Loucy (cell line): ENCODE measurements around the gene COQ10B.

Experiments used
- H2AFZ ChIP-seq: fragments of 200-600 bp; sonication (generic); 2 replicates; pipeline ENCODE4 v1.6.0; 2016; ENCODE audit warnings: antibody characterized with exemption, mild to moderate bottlenecking, low read length, moderate library complexity
- H3F3A ChIP-seq: fragments of 200-600 bp; 2 replicates; pipeline ENCODE4 v1.6.0; 2016; ENCODE audit warnings: antibody characterized with exemption, low read depth, mild to moderate bottlenecking
- H3K27me3 ChIP-seq: fragments of 200-600 bp; sonication (generic); 2 replicates; pipeline ENCODE4 v1.6.1; 2014; ENCODE audit warnings: low read length, mild to moderate bottlenecking; ENCODE audit not compliant: insufficient read depth, poor library complexity, severe bottlenecking
- H3K36me3 ChIP-seq: fragments of 200-600 bp; sonication (generic); 2 replicates; pipeline ENCODE4 v1.6.1; 2016; ENCODE audit warnings: low read length; ENCODE audit not compliant: insufficient read depth
- H3K4me1 ChIP-seq: fragments of 200-600 bp; sonication (generic); 2 replicates; pipeline ENCODE4 v1.5.1; 2014; ENCODE audit warnings: low read length, mild to moderate bottlenecking; ENCODE audit not compliant: insufficient read depth, poor library complexity, severe bottlenecking
- H3K4me2 ChIP-seq: fragments of 200-600 bp; sonication (generic); 2 replicates; pipeline ENCODE4 v1.6.0; 2014; ENCODE audit warnings: antibody characterized with exemption, low read length, low read depth, mild to moderate bottlenecking; ENCODE audit not compliant: poor library complexity, severe bottlenecking
- H3K4me3 ChIP-seq: fragments of 200-600 bp; sonication (generic); 2 replicates; pipeline ENCODE4 v1.5.1; 2014; ENCODE audit warnings: low read length, mild to moderate bottlenecking, mixed read lengths; ENCODE audit not compliant: poor library complexity, severe bottlenecking
- H3K79me2 ChIP-seq: fragments of 200-600 bp; sonication (generic); 2 replicates; pipeline ENCODE4 v1.6.1; 2014; ENCODE audit warnings: low read length; ENCODE audit not compliant: insufficient read depth
- H3K9ac ChIP-seq: fragments of 200-600 bp; sonication (generic); 2 replicates; pipeline ENCODE4 v1.6.0; 2014; ENCODE audit warnings: mild to moderate bottlenecking, low read depth, low read length, moderate library complexity; ENCODE audit not compliant: poor library complexity, severe bottlenecking
- H3K9me2 ChIP-seq: fragments of 200-600 bp; sonication (generic); replicated peaks from 2 replicates; pipeline ENCODE4 v1.6.1; 2016; ENCODE audit warnings: low read depth, low read length, mixed read lengths
- H3K9me3 ChIP-seq: fragments of 200-600 bp; sonication (generic); 2 replicates; pipeline ENCODE4 v1.6.1; 2014; ENCODE audit warnings: mild to moderate bottlenecking, antibody characterized with exemption, low read length, low read depth; ENCODE audit not compliant: insufficient read depth
- H4K20me1 ChIP-seq: fragments of 200-600 bp; sonication (generic); 2 replicates; pipeline ENCODE4 v1.6.0; 2014; ENCODE audit warnings: antibody characterized with exemption, low read length, mild to moderate bottlenecking; ENCODE audit not compliant: insufficient read depth, poor library complexity, severe bottlenecking
- EZH2phosphoT487 ChIP-seq: fragments of 200-600 bp; IDR thresholded peaks from 2 replicates; pipeline ENCODE4 v1.6.1; 2018; ENCODE audit warnings: antibody characterized with exemption, mild to moderate bottlenecking, moderate library complexity, borderline replicate concordance
- TF ChIP-seq, protein P1 (sequence below): fragments of 200-600 bp; sonication (generic); conservative IDR thresholded peaks from 2 replicates; pipeline ENCODE4 v1.5.1; 2014; ENCODE audit warnings: mild to moderate bottlenecking, antibody characterized with exemption, low read length

Gene COQ10B

DNA sequence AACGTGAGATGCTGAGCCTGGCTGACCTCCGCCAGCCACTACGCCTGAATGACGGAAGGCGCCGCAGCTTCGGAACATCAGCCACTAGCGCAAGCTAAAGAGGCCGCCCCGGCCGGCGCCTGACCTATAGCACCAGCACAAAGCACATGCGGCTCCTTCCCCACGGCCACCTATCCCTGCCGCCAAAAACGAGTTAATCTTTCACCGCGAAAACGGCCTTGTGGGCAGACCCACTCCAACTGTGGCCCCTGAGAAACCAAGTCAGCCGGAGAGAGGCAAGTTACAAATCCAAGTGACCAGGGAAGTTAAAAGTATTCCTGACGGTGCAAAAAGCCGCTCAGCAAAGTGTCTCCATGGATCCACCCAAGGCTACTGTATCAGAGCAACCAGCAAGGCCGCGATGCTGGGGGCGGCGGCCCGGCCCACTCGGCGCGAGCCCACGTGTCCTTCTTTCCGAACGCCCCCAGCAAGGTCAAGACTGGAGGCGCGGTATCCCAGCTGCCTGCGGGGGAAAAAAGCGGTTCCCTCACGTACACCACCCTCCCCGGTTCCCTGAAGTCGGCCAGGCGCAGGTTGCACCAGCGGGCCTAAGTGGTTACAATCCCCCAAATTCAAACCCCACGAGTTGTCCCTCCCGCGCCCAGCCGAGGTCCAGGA is 45.7 kb downstream of the COQ10B start:
- Histone ChIP-seq H3K9me2 (no peaks in the 10 kb centered on the region), H3K36me3 (peaks cover 44% of the 10 kb centered on the region), H3K4me1 (peaks cover 57% of the 10 kb centered on the region), H3K4me3 (peak overlapping the region; percentile 91), H3K79me2 (peaks cover 94% of the 10 kb centered on the region), H3K4me2 (peak overlapping the region; percentile 93), H3K27me3 (no peaks in the 10 kb centered on the region), H3K9me3 (no peaks in the 10 kb centered on the region), H2AFZ (peak overlapping the region; percentile 63), H4K20me1 (peaks cover 78% of the 10 kb centered on the region), H3F3A (no peaks in the 10 kb centered on the region), H3K9ac (peak overlapping the region; percentile 89)
- no peak for TF ChIP-seq EZH2phosphoT487
- TF ChIP-seq, protein P1, sequence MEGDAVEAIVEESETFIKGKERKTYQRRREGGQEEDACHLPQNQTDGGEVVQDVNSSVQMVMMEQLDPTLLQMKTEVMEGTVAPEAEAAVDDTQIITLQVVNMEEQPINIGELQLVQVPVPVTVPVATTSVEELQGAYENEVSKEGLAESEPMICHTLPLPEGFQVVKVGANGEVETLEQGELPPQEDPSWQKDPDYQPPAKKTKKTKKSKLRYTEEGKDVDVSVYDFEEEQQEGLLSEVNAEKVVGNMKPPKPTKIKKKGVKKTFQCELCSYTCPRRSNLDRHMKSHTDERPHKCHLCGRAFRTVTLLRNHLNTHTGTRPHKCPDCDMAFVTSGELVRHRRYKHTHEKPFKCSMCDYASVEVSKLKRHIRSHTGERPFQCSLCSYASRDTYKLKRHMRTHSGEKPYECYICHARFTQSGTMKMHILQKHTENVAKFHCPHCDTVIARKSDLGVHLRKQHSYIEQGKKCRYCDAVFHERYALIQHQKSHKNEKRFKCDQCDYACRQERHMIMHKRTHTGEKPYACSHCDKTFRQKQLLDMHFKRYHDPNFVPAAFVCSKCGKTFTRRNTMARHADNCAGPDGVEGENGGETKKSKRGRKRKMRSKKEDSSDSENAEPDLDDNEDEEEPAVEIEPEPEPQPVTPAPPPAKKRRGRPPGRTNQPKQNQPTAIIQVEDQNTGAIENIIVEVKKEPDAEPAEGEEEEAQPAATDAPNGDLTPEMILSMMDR: no peak

DNA sequence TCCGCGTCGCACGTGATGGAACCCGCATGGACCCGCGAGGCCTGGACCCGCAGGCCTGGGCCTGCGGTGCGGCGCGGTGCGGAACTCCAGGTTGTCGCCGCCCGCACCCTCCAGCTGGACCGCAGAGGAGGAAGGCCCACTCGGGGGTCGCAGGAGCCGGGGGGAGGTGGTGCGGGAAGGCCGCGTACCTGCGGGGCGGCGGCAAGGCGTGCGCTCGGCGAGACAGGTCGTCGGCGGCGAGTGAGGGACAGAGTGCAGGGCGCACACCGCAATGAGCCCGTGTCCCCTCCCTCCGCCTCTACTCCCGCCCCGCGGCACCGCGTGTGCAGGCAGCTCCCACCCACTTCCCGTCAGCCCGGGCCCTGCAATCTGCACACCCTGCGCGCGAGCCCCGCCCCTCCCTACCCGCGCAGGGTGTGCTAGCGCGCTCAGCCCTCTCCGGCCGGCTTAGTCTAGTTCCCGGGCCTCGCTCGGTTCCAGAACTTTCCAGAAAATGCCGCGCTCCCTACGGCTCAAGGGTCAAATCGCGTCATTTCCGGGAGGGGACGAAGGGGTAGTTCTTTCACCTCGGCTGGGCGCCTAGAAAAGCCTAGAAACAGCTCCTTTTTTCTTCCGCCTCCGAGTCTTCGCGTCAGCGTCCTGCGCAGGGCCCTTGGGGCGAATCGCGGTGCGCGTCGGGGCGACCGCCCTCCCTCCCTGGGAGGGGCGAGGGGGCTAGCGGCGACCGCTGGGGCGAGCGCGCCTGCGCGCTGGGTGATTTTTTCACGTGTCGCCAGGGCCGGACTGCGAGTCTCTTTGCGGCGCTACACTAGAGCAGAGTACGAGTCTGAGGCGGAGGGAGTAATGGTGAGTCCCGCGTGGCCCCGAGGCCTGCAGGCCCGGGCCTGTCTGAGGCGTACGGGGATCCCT is 46.5 kb downstream of the COQ10B start, which contains the start of the genes HSPD1 and HSPE1:
Gene HSPD1 (minus strand): TSS at position 247 of the 909 bp plus-strand sequence. CDS start 992 bp downstream, outside the sequence.
Gene HSPE1 (plus strand): TSS at position 786 of the 909 bp plus-strand sequence. CDS start 58 bp downstream, at position 844.
- H3K9me3 ChIP-seq: no peaks in the 10 kb centered on the region
- H3F3A ChIP-seq: no peaks in the 10 kb centered on the region
- peak within 1 kb of the TSS; percentile 91 for H3K4me3 ChIP-seq
- peaks cover 74% of the 10 kb centered on the region for H4K20me1 ChIP-seq
- no peaks in the 10 kb centered on the region for H3K9me2 ChIP-seq
- peaks cover 43% of the 10 kb centered on the region for H3K36me3 ChIP-seq
- H3K79me2 ChIP-seq: peaks cover 94% of the 10 kb centered on the region
- peak within 1 kb of the TSS; percentile 89 for H3K9ac ChIP-seq
- no peaks in the 10 kb centered on the region for H3K27me3 ChIP-seq
- peak within 1 kb of the TSS; percentile 63 for H2AFZ ChIP-seq
- peak within 1 kb of the TSS; percentile 99 for H3K4me2 ChIP-seq
- TF ChIP-seq, protein P1: no peak
- TF ChIP-seq EZH2phosphoT487: no peak
- peaks cover 50% of the 10 kb centered on the region for H3K4me1 ChIP-seq

DNA sequence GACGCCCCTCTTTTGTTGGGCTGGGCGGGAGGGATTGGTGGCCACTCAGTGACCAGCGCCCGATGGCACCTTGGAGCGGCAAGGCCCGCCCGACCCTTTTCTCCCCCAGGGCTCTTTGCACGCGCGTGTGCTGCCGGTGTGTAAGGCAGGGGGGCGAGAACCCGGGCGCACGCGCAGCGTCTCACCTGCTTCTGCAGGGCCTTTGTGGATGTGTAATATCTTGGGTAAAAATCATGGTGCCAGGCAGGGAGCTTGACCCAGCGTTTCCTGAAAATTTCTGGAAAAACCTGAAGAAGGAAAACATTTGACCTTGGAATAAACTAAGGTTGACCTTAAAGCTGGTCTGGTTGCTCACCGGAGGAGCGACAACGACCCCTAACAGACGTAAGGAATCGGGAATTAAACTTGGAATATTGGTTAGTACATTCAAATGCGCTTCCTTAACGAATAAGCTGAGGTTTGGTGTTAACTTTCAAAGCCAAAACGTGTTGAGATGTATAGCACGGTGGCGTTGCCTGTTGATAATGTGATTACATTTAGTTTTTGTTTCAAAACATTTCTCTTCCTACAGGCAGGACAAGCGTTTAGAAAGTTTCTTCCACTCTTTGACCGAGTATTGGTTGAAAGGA is 47.3 kb downstream of the COQ10B start:
- no peaks in the 10 kb centered on the region for H3F3A ChIP-seq
- H3K9me2 ChIP-seq: no peaks in the 10 kb centered on the region
- peak overlapping the region; percentile 28 for H2AFZ ChIP-seq
- no peak for TF ChIP-seq EZH2phosphoT487
- TF ChIP-seq, protein P1: no peak
- peaks cover 42% of the 10 kb centered on the region for H3K4me1 ChIP-seq
- H3K9me3 ChIP-seq: no peaks in the 10 kb centered on the region
- no peaks in the 10 kb centered on the region for H3K27me3 ChIP-seq
- H3K4me2 ChIP-seq: peak overlapping the region; percentile 99
- peaks cover 90% of the 10 kb centered on the region for H3K79me2 ChIP-seq
- peak overlapping the region; percentile 91 for H3K4me3 ChIP-seq
- peaks cover 67% of the 10 kb centered on the region for H4K20me1 ChIP-seq
- peak overlapping the region; percentile 89 for H3K9ac ChIP-seq
- H3K36me3 ChIP-seq: peaks cover 36% of the 10 kb centered on the region
